Measurements from ENCODE around the gene MLIP. TPM values are rescaled to one million over a fixed set of nuclear protein-coding genes. Genes with fewer than 3 reads are reported as not detected.

Gene MLIP
- polyA plus RNA-seq, 3 donors: 0.25 to 0.70 (median 0.50) TPM

Other genes starting within 250 kb of the MLIP start
- 10 to 100 TPM; 27.1 to 30.2 (median 29.8) TPM for gene TINAG, start 197.0 kb downstream of the MLIP start, polyA plus RNA-seq (ENCODE audit: insufficient read length in 3 of 3)

Measured in renal pelvis (tissue), 3 donors.